Neural cell (in vitro differentiated cells): ENCODE measurements around the gene PGAP6. TPM values are rescaled to one million over a fixed set of nuclear protein-coding genes. Genes with fewer than 3 reads are reported as not detected.

Source experiments
- H2AFZ ChIP-seq: fragments of 200-600, 300-800 bp; sonication (generic), shearing (Covaris generic); 2 replicates; pipeline ENCODE4 v1.6.0; 2014; ENCODE audit warnings: low read depth, mild to moderate bottlenecking, antibody characterized with exemption, low read length, moderate library complexity
- H3F3A ChIP-seq: fragments of 200-600 bp; shearing (Covaris generic); 2 replicates; pipeline ENCODE4 v1.6.1; 2016; ENCODE audit warnings: mild to moderate bottlenecking, moderate library complexity, mixed read lengths, antibody characterized with exemption, low read length; ENCODE audit not compliant: insufficient read depth, poor library complexity, severe bottlenecking
- H3K27ac ChIP-seq: fragments of 200-600, 300-800 bp; sonication (generic), shearing (Covaris generic); 2 replicates; pipeline ENCODE4 v1.5.1; 2014; ENCODE audit warnings: mild to moderate bottlenecking, low read length, moderate library complexity
- H3K27me3 ChIP-seq: fragments of 300-800, 200-600 bp; sonication (generic), shearing (Covaris generic); 2 replicates; pipeline ENCODE4 v1.6.0; 2014; ENCODE audit warnings: mild to moderate bottlenecking, low read depth, low read length, moderate library complexity; ENCODE audit not compliant: insufficient read depth
- H3K36me3 ChIP-seq: fragments of 300-800, 200-600 bp; sonication (generic), shearing (Covaris generic); 2 replicates; pipeline ENCODE4 v1.5.1; 2014; ENCODE audit warnings: mild to moderate bottlenecking, antibody characterized with exemption, low read length, moderate library complexity; ENCODE audit not compliant: insufficient read depth
- H3K4me2 ChIP-seq: fragments of 300-800, 200-600 bp; sonication (generic), shearing (Covaris generic); 2 replicates; pipeline ENCODE4 v1.6.0; 2014; ENCODE audit warnings: mild to moderate bottlenecking, low read length
- H3K4me3 ChIP-seq: fragments of 300-800, 200-600 bp; sonication (generic), shearing (Covaris generic); 2 replicates; pipeline ENCODE4 v1.5.1; 2014; ENCODE audit warnings: mild to moderate bottlenecking, low read length, moderate library complexity
- H3K79me2 ChIP-seq: fragments of 200-600 bp; shearing (Covaris generic); replicated peaks from 2 replicates; pipeline ENCODE4 v1.6.0; 2014; ENCODE audit warnings: mild to moderate bottlenecking, low read length, moderate library complexity; ENCODE audit not compliant: insufficient read depth
- H3K9ac ChIP-seq: fragments of 300-800, 200-600 bp; sonication (generic), shearing (Covaris generic); 2 replicates; pipeline ENCODE4 v1.6.1; 2016; ENCODE audit warnings: mild to moderate bottlenecking, low read length, mixed read lengths
- H3K9me2 ChIP-seq: fragments of 200-600 bp; shearing (Covaris generic); 2 replicates; pipeline ENCODE4 v1.6.1; 2016; ENCODE audit warnings: mild to moderate bottlenecking, low read length, mixed read lengths; ENCODE audit not compliant: insufficient read depth
- H3K9me3 ChIP-seq: fragments of 200-600, 300-800 bp; sonication (generic), shearing (Covaris generic); 2 replicates; pipeline ENCODE4 v1.6.1; 2016; ENCODE audit warnings: mild to moderate bottlenecking, mixed run types, low read length, moderate library complexity, mixed read lengths
- H4K20me1 ChIP-seq: fragments of 200-600 bp; shearing (Covaris generic); 2 replicates; pipeline ENCODE4 v1.6.1; 2016; ENCODE audit warnings: mild to moderate bottlenecking, mixed run types; ENCODE audit not compliant: insufficient read depth
- EP300 ChIP-seq: fragments of 450-650 bp; conservative IDR thresholded peaks from 2 replicates; pipeline ENCODE4 v1.6.1; 2014; ENCODE audit warnings: antibody characterized with exemption, mild to moderate bottlenecking, moderate library complexity; ENCODE audit not compliant: poor library complexity, severe bottlenecking
- EZH2 ChIP-seq: fragments of 200-600, 300-800 bp; shearing (Covaris generic), sonication (generic); IDR thresholded peaks from 2 replicates; pipeline ENCODE4 v1.6.1; 2014; ENCODE audit warnings: antibody characterized with exemption, low read length, borderline replicate concordance, mild to moderate bottlenecking; ENCODE audit not compliant: insufficient read depth, poor library complexity, severe bottlenecking
- MXI1 ChIP-seq: fragments of 450-650 bp; conservative IDR thresholded peaks from 2 replicates; pipeline ENCODE4 v1.6.1; 2014; ENCODE audit warnings: antibody characterized with exemption, mild to moderate bottlenecking; ENCODE audit not compliant: poor library complexity, severe bottlenecking
- POLR2AphosphoS5 ChIP-seq: IDR thresholded peaks from 2 replicates; pipeline ENCODE4 v1.6.1; 2012
- RAD21 ChIP-seq: fragments of 450-650 bp; conservative IDR thresholded peaks from 2 replicates; pipeline ENCODE4 v1.6.1; 2014; ENCODE audit warnings: antibody characterized with exemption, mild to moderate bottlenecking, moderate library complexity
- SMC3 ChIP-seq: fragments of 450-650 bp; conservative IDR thresholded peaks from 2 replicates; pipeline ENCODE4 v1.6.1; 2014; ENCODE audit warnings: antibody characterized with exemption, mild to moderate bottlenecking, moderate library complexity; ENCODE audit not compliant: poor library complexity
- TAF1 ChIP-seq: IDR thresholded peaks from 2 replicates; pipeline ENCODE4 v1.6.1; 2012; ENCODE audit warnings: low read depth
- polyA plus RNA-seq: library from polyadenylated mRNA; depleted of rRNA; stranded (reverse); fragments of >200 nt; gene quantifications from 2 replicates; pipeline ENCODE4 v1.2.3, GENCODE V29; 2014
- TF ChIP-seq, protein P1 (sequence below): fragments of 450-650 bp; IDR thresholded peaks from 2 replicates; pipeline ENCODE4 v1.5.1; 2014; ENCODE audit warnings: antibody characterized with exemption, mild to moderate bottlenecking, moderate library complexity; ENCODE audit not compliant: poor library complexity, severe bottlenecking
- TF ChIP-seq, protein P2 (sequence below): IDR thresholded peaks from 2 replicates; pipeline ENCODE4 v1.6.1; 2012; ENCODE audit warnings: borderline replicate concordance

The PGAP6 gene
- polyA plus RNA-seq, 1 donor from 2014 or later, result 47.3 TPM

DNA sequence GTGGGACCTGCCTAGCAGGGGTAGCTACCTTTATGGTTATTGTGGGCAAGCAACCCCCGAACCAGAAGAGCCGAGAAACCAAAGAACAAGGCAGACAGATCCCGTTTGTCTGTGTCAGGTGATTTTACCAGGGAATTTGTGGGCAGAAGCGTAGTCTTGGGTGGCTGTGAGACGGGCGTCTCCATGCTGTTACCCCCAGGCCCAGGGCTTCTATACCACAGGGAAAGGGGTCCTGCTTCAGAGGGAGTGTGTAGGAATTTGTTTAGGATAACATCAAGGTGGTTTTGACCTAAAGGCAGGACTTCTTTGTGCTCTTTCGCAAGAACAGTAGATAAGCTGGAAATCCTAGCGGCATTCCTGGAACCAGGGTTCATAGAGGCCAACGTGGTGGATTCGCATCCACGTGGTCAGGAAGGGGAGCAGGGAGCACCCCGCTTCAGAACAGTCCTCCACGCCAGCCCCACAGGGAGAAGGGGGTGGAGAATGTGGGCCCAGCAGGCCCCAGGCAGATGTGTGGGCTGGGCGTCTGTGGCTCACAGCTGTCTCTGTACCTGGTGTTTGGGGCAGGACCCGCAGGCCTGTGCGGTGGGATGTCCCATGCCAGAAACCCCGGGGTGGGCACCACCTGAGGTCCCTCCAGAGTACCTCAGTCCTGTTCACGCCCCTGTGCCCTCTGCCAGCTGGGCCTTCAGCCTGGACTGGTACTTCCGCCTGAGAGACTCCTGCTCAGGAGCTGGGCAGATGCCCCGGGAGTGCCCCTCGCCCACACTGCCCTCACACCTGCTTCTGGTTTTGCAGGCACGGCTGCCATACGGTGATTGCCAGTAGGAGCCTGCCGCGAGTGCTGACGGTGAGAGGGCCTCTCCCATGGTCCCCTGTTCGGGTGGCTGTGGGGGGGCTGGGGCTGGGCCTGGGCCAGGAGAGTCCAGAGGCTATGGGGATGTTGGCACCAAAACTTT lies 24.0 kb upstream of the PGAP6 start (continued):
- TF ChIP-seq EZH2 (no peak), POLR2AphosphoS5 (no peak)

DNA sequence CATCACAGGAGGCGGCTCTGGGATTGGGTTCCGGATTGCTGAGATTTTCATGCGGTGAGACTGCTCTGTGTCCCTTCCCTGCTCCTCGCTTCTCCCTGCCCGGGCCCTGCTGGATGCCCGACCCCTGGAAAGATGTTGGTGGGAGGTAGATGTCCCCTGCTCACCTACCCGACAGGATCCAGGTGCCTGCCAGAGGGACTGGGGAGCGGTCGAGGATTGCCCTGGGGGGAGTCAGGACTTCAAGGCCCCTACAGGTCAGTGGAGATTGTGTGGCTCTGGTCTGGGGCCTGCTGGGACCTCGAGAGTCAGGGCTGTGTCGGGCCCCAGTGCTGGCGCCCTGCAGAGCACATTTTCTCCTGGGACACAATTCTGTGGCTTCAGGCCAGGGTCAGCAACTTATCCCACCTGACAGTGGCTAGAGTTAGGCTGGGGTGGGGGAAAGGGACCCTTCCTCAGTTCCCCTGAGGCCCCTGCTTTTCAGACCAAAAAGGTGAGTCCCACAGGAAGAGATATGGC lies 23.3 kb upstream of the PGAP6 start:
- TF ChIP-seq, protein P1, sequence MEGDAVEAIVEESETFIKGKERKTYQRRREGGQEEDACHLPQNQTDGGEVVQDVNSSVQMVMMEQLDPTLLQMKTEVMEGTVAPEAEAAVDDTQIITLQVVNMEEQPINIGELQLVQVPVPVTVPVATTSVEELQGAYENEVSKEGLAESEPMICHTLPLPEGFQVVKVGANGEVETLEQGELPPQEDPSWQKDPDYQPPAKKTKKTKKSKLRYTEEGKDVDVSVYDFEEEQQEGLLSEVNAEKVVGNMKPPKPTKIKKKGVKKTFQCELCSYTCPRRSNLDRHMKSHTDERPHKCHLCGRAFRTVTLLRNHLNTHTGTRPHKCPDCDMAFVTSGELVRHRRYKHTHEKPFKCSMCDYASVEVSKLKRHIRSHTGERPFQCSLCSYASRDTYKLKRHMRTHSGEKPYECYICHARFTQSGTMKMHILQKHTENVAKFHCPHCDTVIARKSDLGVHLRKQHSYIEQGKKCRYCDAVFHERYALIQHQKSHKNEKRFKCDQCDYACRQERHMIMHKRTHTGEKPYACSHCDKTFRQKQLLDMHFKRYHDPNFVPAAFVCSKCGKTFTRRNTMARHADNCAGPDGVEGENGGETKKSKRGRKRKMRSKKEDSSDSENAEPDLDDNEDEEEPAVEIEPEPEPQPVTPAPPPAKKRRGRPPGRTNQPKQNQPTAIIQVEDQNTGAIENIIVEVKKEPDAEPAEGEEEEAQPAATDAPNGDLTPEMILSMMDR, result no peak
- TF ChIP-seq TAF1, result no peak
- TF ChIP-seq EP300, result no peak
- TF ChIP-seq RAD21, result no peak
- TF ChIP-seq MXI1, result no peak
- TF ChIP-seq POLR2AphosphoS5, result no peak
- no peak for TF ChIP-seq SMC3
- TF ChIP-seq, protein P2, sequence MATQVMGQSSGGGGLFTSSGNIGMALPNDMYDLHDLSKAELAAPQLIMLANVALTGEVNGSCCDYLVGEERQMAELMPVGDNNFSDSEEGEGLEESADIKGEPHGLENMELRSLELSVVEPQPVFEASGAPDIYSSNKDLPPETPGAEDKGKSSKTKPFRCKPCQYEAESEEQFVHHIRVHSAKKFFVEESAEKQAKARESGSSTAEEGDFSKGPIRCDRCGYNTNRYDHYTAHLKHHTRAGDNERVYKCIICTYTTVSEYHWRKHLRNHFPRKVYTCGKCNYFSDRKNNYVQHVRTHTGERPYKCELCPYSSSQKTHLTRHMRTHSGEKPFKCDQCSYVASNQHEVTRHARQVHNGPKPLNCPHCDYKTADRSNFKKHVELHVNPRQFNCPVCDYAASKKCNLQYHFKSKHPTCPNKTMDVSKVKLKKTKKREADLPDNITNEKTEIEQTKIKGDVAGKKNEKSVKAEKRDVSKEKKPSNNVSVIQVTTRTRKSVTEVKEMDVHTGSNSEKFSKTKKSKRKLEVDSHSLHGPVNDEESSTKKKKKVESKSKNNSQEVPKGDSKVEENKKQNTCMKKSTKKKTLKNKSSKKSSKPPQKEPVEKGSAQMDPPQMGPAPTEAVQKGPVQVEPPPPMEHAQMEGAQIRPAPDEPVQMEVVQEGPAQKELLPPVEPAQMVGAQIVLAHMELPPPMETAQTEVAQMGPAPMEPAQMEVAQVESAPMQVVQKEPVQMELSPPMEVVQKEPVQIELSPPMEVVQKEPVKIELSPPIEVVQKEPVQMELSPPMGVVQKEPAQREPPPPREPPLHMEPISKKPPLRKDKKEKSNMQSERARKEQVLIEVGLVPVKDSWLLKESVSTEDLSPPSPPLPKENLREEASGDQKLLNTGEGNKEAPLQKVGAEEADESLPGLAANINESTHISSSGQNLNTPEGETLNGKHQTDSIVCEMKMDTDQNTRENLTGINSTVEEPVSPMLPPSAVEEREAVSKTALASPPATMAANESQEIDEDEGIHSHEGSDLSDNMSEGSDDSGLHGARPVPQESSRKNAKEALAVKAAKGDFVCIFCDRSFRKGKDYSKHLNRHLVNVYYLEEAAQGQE, result no peak
- TF ChIP-seq EZH2, result no peak

More for the DNA sequence above, 23.3 kb upstream of the PGAP6 start:
- no peaks in the 10 kb centered on the region for H3K79me2 ChIP-seq
- H2AFZ ChIP-seq, result no peak overlapping the region
- no peak overlapping the region for H3K4me3 ChIP-seq
- no peaks in the 10 kb centered on the region for H3K9me3 ChIP-seq
- no peak overlapping the region for H3K9ac ChIP-seq
- no peaks in the 10 kb centered on the region for H3K9me2 ChIP-seq
- no peaks in the 10 kb centered on the region for H3K27me3 ChIP-seq
- H4K20me1 ChIP-seq, result no peaks in the 10 kb centered on the region
- H3F3A ChIP-seq, result no peaks in the 10 kb centered on the region
- no peak overlapping the region for H3K4me2 ChIP-seq
- H3K27ac ChIP-seq, result no peak overlapping the region
- H3K36me3 ChIP-seq, result no peaks in the 10 kb centered on the region
